ENCODE measurements around the gene VPS8.

Gene VPS8

DNA sequence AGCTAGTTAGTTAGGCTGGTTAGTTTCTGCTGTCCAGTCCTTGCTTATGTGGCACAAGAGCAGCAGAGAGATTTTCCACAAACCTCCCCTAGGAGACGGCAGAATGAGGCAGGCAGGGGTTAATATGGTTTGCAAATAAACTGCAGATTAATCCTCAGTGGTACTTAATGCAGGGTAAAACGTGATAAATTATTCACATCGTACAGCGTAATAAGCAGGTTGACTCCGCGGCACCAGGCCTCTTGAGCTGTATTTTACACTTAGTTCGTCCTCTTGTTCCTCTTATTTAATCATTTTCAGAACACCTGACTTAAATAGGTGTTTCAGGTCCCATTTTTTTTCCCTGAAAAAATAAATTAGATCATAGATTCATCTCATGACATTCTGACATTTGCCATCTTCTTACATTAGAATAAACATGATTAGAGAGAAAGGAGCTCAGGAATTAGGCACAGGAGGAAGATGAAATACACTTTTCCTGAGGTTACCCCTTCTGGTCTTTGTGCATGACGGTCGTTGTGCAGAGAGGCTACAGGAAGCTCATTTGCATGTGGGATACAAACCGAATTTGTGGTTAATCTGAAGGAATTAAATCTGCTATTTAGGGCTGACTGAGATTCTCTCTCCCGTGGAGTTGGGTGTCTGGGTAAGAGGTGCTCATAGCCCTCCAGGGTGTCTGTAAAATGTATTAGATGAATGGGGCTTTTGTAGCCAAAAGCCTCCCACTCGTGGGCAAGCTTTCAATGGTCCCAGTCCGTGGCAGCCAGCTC is 27.1 kb upstream of the VPS8 start:
- DNase-seq = no peak

DNA sequence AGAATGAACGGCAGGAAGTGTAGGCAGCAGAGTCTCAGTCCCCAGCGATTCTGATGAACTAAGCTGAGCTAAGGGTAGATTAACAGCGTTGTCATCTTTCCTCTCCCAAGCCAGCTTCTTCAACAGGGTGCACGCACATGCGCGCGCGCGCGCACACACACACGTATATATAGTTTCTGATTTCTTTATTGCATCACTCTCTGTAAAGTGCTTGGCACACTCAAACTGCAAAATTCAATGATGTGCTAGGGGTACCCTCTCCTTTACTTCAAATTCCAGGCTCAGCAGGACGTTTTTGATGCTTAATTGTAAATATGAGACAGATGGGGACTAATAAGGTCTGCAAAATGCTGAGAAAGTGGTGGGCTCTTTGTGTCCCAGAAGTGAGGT is 26.1 kb upstream of the VPS8 start:
- DNase-seq = no peak

DNA sequence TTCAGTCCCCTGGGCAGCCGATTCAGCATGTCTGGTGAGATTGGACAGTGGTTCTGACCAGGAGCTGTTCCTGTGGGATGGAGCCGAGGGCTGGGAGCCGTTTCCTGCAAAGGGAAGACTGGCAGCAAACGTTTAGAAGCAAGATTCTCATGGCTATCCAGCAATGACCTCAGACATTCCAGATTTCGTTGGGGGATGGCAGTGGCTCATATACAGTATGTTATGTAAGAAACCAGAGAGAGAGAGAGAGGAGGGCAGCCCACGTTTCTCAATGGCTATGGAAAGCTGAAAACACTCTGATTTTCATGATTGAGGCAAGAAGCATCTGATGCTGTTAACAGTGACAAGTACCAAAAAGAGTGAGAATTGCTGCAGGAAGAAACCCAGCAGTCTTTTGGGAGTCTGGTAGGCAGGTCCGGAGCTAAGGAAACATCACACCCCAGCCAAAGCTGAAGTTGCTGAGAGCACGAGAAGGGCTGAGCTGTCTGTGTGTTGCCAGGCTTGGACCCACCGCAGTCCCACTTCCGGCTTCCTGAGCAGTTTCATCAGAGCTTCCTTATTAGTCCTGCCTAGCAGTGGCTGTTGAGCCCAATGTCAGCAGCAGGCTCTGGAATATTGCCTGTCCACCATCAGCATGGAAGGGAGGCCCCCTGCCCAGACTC is 25.6 kb upstream of the VPS8 start:
- peak in 16 of 56 donors; percentile 4 to 42 (median 12) for DNase-seq

DNA sequence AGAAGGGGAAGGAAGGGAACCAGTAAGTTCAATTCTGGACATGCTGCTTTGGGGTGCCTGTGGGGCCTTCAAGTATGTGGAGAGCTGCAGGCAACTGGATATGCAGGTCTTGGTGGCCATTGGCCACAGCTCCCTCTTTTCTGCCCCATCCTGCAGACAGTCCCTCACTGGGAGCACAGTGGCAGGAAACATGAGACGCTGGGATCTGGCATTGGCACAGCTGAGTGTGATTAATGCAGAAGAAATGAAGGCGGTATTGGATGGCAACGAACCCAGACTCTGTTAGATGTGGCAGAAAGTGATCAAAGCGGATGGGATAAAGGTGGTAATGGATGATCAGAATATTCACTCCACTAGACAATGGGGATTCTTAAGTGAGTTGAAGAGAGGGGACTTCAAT is 23.2 kb upstream of the VPS8 start:
- DNase-seq = no peak

DNA sequence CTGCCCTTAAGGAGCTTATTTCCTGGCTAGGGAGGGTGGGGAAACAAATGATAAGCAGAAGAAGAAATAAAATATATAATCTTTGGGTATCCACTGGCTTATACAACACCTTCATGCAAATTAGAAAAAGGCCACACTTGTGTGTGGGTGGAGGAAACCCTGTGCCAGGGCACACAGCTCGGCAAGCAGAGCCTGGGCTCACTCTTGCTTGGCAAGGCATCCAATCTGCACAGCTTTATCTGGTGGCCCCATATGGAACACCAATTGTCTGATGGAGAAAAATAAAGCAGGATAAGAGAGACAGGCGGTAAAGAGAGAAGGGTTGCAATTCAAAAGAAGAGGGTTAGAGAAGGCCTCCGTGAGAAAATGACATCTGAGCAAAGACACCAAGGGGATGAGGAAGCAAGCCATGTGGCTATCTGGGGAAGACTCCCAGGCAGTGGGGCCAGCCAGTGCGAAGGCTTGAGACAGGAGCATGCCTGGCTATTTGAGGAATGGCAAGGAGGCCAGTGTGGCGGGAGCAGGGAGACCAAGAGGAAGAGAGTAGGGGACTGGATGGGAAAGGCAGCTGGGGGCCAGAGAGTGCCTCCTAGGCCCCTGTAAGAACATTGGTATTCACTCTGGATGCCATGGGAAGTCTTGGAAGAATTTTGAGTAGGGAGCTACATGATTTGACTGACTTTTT is 22.5 kb upstream of the VPS8 start:
- DNase-seq = no peak

DNA sequence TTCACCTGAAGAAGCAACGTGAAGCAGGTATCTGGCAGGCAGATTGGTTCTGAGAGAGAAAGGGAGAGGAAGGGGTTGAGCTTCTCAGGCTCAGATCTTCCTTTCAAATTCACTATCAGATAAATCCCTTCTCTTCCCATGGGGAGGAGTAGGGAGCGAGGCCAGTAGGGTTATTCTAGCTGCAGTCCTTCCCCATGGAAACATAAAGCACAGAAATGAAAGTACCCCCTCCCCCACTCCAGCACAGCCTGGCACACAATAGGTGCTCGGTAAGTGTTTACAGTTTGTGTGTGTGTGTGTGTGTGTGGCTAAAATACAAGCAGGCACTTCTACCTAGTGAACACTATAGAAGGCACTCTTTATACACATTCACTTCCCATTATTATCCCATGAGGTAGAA is 20.8 kb upstream of the VPS8 start:
- DNase-seq = no peak

DNA sequence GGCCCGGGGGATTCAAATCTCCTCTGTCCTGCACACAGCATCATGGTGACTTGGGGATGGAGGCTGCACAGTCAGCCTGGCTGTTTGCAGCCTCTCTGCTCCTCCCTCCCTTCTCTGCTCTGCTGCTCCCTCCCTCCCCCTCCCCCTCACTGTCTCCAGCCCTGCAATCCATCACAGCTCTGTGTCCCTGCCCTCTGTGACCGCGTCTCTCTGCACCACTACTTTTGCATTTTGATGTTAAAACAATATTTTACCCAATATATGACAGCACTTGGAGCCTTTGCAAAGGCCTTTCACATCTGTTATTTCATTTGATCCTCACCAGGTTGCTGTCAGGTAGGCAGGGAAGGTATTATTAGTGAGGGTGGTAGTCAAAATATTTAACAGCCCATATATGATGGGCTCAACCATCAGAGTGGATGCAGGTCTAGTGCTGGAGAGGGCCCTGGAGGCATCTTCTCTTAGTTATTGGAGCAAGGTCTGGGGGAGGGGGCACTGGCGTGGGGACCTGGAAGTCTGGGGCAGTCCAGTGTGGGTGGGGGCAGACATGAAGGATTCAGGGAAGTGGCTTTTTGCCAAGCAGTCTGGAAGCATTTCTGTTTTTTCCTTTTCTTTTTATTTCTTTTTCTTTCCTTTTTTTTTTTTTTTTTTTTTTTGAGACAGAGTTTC is 16.3 kb upstream of the VPS8 start:
- no peak for DNase-seq

DNA sequence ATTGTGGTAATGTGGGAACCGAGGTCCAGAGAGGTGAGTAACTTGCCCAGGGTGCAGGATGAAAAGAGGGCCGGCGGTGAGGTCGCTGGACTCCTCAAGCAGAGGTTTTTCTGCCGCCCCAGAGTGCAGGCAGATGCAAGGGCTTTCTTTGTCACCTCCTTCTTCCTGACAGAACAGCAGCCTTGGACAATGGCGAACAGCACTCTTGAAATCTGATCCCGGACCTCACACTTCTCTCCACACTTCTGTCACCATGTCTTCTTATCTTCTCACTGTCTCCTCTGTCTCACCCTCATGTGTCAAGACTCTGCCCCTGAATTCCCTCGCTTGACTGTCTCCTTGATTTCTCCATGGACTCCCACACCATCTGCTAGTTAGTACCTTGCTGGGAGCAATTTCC is 15.4 kb upstream of the VPS8 start:
- no peak for DNase-seq

DNA sequence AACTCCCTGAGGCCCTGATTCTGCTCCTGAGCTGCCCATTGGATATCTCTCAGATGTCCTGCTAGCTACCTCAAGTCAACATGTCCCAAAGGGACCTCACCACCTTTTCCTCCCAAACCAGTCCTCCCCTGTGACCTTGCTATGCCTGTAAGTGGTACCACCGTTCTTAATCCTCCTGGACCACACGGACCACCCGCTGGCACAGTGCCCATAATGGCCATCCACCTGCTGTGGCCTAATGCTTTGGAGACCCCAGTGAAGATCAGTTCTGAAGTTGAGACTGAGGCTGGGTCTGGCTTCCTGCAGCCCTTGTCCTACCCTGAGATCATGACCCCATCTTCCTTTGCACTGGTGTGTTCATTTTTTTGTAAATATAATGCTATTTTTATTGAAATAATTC is 15.0 kb upstream of the VPS8 start:
- DNase-seq = no peak

DNA sequence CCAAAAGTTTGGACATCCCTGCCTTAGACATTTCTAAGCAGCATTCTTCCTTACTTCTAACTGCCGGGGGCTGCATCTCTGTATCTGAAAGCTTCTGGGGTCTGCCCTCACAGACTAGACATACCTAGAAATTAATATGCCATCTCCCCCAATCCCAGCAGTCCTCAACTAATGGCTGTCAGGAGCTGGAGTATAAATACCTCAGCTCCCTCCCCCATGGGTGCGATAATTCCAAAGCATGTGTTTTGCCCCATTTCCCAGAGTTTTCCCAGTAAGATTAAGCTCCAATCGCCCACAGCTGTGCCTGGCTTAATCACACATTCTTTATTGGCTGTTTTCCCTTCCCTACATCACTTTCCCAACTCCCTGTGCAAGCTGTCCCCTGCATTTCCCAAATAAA is 13.8 kb upstream of the VPS8 start:
- DNase-seq = no peak

DNA sequence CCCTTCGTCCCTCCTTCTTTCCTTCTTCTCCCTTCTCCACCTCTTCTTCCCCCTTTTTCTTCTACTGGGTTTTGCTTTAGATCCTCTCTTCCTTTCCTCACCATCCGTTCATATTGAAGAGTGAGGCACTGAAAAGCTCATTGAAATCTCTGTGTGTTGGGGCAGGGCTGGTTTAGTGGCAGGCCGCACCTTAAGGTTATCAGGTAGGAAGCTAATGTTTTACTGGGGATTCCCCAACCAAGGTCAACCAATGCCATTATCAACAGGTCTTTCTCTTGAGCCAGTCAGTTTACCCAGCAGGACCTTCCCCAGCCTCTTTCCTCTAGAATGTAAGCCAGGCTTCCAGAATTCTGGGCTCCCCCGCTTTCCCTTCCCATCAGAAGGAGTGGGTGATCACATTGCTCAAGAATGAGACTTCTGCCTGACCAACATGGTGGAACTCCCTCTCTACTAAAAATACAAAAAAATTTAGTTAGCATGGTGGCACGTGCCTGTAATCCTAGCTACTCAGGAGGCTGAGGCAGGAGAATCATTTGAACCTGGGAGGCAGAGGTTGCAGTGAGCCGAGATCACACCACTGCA is 11.5 kb upstream of the VPS8 start:
- DNase-seq = no peak

DNA sequence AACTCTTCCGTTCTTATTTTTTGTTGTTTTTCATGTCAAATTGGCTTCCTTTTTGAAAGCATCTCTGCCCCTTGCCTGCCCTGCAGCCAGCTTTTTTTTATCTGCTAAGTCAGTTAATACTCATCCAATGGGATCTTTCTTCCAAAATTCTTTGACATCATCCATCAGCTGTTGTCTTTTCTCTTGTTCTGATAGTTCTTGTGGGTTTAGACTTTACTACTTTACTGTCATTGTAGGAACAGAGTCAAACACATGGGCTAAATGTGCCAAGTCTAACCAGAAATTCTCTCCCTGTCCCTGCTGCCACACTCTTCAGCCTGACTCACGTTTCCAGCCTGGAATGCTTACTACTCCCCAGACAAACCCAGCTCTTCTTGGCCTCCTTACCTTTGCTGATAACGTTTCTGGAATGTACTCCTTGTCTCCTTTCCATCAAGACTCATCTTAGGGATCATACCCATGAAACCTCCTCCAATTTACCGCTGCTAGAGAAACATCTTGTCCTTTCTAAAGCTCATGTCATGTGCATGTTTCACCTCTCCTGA is 10.7 kb upstream of the VPS8 start:
- no peak for DNase-seq

DNA sequence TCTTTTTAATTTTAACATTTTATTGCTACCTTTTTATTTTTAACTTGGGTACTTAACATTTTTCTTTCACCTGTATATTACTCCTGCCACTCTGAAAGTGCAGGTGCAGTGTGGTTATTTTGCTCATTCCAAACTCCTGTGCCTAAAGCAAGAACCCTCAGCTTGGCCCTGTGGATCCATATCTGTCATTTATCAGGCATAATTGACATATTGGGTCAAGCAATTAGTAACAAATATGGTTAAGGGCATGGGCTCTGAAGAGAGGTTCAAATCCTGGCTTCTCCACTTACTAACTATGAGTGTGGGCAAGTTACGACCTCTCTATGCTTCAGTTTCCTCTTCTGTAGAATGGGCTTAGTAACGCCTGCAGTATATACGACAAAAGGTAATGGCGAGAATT is 9.8 kb upstream of the VPS8 start:
- DNase-seq = no peak

DNA sequence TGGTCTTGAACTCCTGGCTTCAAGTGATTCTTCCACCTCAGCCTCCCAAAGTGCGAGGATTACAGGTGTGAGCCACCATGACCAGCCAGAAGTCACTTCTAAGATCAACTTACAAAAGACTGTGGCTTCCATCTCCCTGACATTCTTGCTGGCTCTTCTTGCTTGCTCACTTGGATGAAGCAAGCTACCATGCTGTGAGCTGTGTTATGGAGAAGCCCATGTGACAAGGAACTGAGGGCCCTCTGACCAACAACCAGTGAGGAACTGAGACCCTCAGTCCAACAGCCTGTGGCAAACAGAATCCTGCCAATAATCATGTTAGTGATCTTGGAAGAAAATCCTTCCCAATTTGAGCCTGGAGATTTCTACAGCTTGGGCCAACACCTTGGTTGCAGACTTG is 7.2 kb upstream of the VPS8 start:
- no peak for DNase-seq

DNA sequence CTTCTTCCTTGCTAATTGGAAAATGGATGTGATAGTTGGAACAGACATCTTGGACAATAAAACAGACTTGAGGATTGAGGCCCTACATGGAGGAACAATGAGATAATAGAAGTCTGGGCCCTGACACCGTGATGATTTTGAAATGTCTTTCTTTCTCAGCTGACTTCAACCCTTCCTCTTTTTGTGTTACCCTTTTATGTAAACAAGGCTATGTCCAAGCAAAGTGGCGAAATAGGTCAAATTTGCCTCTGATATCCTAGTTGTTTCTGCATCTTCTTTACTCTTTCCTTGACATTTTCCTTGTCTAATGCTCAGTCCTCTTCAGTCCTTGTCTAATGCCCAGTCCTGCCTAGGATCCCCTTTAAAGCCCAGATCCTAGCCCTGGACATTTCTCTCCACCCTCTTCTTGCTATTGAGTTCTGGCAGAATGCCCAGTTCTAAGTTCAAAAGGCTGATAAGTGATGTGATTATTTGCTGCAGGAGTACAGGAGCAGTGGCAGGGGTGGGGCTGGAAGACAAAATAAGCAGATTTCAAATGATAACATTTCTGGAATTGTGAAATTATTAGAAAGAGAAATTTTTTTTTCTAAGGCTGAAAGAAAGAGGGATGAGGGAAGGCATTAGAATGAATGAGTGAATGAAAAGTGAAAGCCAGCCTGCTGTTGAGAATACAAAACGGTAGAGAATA is 6.5 kb upstream of the VPS8 start:
- DNase-seq = no peak

DNA sequence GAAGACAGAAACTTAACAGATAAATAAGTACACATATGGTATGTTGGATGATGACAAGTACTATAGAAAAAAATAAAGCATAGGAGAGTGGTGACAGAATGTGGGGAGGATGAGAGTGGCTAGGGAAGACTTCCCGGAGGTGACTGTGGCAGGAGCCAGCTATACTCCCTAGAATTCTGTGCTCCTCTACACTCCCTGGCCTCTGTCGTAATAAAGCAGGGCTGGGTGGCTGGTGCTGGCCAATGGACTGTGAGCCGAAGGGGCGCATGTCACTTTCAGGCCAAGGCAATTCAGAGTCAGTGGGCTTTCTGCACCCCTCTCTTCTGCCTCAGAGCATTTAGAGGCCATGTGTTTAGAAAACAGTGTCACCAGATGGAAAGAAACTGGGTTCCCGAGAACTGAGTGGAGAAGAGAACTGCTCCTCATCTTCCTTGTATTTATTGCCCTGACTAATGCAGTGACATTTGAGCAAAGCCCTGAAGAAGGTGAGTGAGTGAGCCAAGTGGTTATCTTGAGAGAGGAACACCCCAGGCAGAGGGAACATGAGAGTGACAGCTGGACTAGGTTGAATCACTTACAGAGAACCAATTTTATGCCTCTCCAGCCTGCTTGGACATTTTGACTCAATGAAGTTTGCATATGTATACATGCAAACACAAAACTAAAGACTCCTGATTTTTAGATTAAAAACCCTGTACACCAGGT is 5.2 kb upstream of the VPS8 start:
- no peak for DNase-seq

DNA sequence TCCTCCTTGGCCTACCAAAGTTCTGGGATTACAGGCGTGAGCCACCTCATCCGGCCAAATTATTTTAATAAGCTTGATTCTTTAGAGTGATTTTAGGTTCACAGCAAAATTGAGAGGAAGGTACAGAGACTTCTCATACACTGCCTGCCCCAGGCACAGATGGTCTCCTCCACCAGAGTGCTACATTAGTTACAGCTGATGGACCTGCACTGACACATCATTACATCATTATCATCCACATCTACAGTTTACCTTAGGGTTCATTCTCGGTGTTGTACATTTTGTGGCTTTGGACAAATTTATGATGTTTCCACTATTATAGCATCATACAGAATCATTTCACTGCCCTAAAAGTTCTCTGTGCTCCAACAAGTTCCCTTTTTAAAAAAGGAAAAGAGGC is 4.4 kb upstream of the VPS8 start:
- no peak for DNase-seq

DNA sequence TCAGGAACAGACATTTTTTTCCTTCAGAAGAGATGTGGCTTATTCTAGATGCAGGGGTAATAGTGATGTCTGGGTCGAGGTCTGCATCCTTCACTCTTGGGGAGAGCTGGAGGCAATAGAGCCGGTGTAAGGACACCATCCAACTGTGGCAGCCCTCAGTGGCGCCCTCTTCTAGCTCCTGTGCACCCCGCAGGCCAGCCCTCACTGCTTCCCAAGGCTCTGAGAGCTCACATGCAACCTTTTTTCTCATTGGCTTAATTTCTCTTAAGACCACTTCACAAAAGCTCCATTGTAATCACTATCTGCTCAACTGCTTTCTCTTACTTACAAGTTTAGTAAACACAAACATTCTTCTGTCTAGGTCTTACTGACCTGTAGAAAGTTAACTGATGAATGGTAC is 3.9 kb upstream of the VPS8 start:
- DNase-seq = no peak

DNA sequence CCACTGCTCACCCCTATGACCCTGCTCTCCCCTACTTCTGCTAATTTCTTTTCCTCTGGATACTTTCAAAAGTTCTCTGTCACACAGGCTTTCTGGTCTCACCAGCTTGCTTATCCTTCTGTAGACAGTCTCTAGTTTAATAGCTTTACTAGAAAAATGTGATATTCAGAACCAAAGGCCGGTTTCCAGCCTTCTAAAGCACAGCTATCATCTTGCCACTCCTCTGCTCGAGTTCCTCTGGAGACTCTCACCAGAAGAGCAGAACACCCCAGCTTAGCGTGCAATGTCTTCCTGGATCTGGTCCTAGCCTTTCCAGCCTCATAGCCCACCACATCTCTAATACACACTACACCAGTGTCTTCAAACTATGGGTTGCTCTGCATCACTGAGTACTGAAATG is 1.8 kb upstream of the VPS8 start:
- no peak for DNase-seq

DNA sequence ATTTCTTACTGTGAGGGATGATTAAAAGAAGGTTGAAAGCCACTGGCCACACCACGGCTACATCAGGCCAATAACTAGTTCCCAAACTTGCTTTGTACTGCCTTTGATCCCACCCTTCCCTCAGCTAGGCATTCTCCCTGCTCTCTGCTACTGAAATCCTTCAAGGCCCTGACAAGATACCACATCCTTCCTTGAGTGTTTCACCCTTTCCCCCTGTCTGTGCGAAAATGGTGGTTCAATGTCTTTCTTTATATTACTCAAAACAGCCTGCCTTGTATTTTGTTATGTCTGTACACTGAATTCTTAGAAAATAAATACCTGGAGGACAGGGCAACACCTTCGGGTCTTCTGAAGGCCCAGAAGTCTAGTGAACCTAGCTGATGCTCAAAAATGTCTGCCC is 932 bp upstream of the VPS8 start:
- DNase-seq = no peak

DNA sequence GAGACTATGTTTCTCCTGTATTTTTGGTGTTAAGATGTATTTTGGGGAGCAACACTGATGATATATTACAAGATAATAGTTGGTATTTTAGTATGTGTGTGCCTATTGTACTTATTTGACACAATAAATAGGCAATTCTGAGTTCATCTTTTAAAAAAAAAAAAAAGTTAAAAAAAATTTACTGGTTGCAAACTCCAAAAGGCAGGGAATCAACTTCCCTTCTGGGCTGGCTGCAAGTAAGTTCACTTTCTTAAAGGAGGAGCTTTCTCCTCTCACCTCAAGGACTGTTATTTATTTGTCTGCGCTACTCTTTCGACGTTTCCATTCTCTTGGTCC is 335 bp upstream of the VPS8 start:
- DNase-seq = no peak

Measured in nucleus accumbens (tissue), 56 donors.